GM12875 (cell line): Measurements from ENCODE around the gene NEU1.
"Not testable (repeated sequence)": the region's sequence is repeated elsewhere in the genome, so short reads cannot be mapped to it uniquely, and the experiment has no call there.

ENCODE experiments used
- H3K4me3 ChIP-seq: one replicate; pipeline ENCODE4 v1.5.1; 2011; ENCODE audit warnings: low read depth, low read length, control low read depth
- TF ChIP-seq, protein P1 (sequence below): IDR thresholded peaks from 2 replicates; pipeline ENCODE4 v1.5.1; 2011; ENCODE audit warnings: low read depth, mild to moderate bottlenecking, control low read depth, inconsistent platforms, low read length, moderate library complexity, borderline replicate concordance; ENCODE audit not compliant: insufficient read depth

The NEU1 gene

GRCh38 chr6:31861150-31861549 lies 1.5 kb downstream of the NEU1 start:
- H3K4me3 ChIP-seq: no peak overlapping the region
- TF ChIP-seq, protein P1, sequence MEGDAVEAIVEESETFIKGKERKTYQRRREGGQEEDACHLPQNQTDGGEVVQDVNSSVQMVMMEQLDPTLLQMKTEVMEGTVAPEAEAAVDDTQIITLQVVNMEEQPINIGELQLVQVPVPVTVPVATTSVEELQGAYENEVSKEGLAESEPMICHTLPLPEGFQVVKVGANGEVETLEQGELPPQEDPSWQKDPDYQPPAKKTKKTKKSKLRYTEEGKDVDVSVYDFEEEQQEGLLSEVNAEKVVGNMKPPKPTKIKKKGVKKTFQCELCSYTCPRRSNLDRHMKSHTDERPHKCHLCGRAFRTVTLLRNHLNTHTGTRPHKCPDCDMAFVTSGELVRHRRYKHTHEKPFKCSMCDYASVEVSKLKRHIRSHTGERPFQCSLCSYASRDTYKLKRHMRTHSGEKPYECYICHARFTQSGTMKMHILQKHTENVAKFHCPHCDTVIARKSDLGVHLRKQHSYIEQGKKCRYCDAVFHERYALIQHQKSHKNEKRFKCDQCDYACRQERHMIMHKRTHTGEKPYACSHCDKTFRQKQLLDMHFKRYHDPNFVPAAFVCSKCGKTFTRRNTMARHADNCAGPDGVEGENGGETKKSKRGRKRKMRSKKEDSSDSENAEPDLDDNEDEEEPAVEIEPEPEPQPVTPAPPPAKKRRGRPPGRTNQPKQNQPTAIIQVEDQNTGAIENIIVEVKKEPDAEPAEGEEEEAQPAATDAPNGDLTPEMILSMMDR: no peak

- H3K4me3 ChIP-seq: no peak overlapping the region
- TF ChIP-seq, protein P1: no peak
These were observed 2.3 kb downstream of the NEU1 start for GRCh38 chr6:31860349-31860748.

DNA sequence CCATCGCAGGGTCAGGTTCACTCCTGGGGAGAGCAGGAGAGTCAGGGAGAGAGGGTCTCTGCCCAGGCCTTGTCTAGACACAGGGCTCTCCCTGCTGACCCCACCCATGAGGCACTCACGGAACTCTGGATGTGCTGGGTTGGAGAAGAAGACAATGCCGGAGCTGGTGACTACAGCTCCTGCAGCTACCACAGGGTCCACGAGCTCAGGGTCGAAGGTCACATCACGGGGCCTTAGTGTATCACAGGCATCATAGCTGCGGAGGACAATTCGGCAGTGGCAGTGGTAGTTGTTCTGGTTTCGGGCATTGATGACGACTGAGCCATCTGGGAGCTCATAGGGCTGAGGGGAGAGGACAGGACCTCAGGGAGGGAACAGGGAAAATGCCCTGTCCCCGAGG lies 2.7 kb downstream of the NEU1 start:
- TF ChIP-seq, protein P1: no peak

DNA sequence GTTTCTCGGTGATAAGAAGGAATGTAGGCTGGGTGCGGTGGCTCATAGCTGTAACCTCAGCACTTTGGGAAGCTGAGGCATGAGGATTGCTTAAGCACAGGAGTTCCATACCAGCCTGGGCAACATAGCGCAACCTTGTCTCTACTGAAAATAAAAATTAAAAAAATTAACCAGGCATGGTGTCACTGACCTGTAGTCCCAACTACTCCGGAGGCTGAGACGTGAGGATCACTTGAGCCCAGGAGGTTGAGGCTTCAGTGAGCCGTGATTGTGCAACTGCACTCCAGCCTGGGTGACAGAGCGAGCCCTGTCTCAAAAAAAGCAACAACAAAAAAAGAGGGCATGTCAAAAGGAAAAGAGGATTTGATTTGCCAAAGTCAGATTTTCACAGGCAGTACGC lies 3.9 kb downstream of the NEU1 start:
- H3K4me3 ChIP-seq: no peak overlapping the region
- TF ChIP-seq, protein P1: no peak

More for the DNA sequence above, 2.7 kb downstream of the NEU1 start:
- no peak overlapping the region for H3K4me3 ChIP-seq

- not testable (repeated sequence) for H3K4me3 ChIP-seq
These were observed 4.8 kb downstream of the NEU1 start for GRCh38 chr6:31857774-31858173.

DNA sequence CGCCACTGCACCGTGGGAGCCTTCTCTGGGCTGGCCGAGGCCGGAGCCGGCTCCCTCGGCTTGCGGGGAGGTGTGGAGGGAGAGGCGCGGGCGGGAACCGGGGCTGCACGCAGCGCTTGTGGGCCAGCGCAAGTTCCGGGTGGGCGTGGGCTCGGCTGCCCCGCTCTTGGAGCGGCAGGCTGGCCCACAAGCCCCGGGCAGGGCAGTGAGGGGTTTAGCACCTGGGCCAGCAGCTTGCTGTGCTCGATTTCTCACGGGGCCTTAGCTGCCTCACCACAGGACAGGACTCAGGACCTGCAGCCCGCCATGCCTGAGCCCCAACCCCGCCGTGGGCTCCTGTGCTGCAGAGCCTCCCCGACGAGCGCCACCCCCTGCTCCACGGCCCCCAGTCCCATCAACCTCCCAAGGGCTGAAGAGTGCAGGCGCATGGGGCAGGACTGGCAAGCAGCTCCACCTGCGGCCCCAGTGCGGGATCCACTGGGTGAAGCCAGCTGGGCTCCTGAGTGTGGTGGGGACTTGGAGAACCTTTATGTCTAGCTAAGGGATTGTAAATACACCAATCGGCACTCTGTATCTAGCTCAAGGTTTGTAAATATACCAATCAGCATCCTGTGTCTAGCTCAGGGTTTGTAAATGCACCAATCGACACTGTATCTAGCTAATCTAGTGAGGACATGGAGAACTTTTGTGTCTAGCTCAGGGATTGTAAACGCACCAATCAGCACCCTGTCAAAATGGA lies 10.5 kb downstream of the NEU1 start:
- not testable (repeated sequence) for H3K4me3 ChIP-seq

GRCh38 chr6:31851485-31851832 lies 11.2 kb downstream of the NEU1 start:
- no peak overlapping the region for H3K4me3 ChIP-seq
- TF ChIP-seq, protein P1: no peak

GRCh38 chr6:31850765-31851484 lies 11.7 kb downstream of the NEU1 start:
- H3K4me3 ChIP-seq: no peak overlapping the region
- TF ChIP-seq, protein P1: no peak
